Measurements from ENCODE around the gene PPP3CA.

GRCh38 chr4:101331017-101331416 lies 16.3 kb downstream of the PPP3CA start:
- TF ChIP-seq, protein P1, sequence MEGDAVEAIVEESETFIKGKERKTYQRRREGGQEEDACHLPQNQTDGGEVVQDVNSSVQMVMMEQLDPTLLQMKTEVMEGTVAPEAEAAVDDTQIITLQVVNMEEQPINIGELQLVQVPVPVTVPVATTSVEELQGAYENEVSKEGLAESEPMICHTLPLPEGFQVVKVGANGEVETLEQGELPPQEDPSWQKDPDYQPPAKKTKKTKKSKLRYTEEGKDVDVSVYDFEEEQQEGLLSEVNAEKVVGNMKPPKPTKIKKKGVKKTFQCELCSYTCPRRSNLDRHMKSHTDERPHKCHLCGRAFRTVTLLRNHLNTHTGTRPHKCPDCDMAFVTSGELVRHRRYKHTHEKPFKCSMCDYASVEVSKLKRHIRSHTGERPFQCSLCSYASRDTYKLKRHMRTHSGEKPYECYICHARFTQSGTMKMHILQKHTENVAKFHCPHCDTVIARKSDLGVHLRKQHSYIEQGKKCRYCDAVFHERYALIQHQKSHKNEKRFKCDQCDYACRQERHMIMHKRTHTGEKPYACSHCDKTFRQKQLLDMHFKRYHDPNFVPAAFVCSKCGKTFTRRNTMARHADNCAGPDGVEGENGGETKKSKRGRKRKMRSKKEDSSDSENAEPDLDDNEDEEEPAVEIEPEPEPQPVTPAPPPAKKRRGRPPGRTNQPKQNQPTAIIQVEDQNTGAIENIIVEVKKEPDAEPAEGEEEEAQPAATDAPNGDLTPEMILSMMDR (IDR thresholded peaks at IDR 0.05): no peak
- TF ChIP-seq POLR2AphosphoS5 (IDR thresholded peaks at IDR 0.05): no peak
- no peak for TF ChIP-seq POLR2A (IDR thresholded peaks at IDR 0.05)

Measured in breast epithelium (tissue), 3 donors.